Limb (tissue), 2 donors: ENCODE results near the gene TMEM134.

ENCODE experiments used
- DNase-seq, 2 donors: peaks; one replicate each; pipeline ENCODE4 v3.0.0-alpha.2; 2016; ENCODE audit errors: extremely low spot score in 2 of 2

TMEM134 gene

GRCh38 chr11:67500831-67501715 is 32.0 kb upstream of the TMEM134 start:
- no peak for DNase-seq

- no peak for DNase-seq
Measured at GRCh38 chr11:67500484-67500821, 31.4 kb upstream of the TMEM134 start.

GRCh38 chr11:67499808-67500483 is 30.9 kb upstream of the TMEM134 start:
- no peak for DNase-seq

GRCh38 chr11:67498544-67498972 is 29.5 kb upstream of the TMEM134 start:
- DNase-seq = no peak

- DNase-seq = no peak
Measured at GRCh38 chr11:67497656-67498291, 28.7 kb upstream of the TMEM134 start.

- DNase-seq = no peak
Measured at GRCh38 chr11:67496113-67496512, 27.1 kb upstream of the TMEM134 start.

GRCh38 chr11:67495234-67496005 is 26.4 kb upstream of the TMEM134 start:
- DNase-seq = no peak

GRCh38 chr11:67494371-67495233 is 25.6 kb upstream of the TMEM134 start:
- DNase-seq = no peak

GRCh38 chr11:67493548-67494370 is 24.7 kb upstream of the TMEM134 start:
- no peak for DNase-seq

GRCh38 chr11:67492801-67493547 is 23.9 kb upstream of the TMEM134 start:
- DNase-seq = no peak

GRCh38 chr11:67492069-67492727 is 23.1 kb upstream of the TMEM134 start:
- DNase-seq = no peak

GRCh38 chr11:67491276-67492068 is 22.4 kb upstream of the TMEM134 start:
- DNase-seq = no peak

- no peak for DNase-seq
Measured at GRCh38 chr11:67490727-67491065, 21.6 kb upstream of the TMEM134 start.

GRCh38 chr11:67489885-67490726 is 21.1 kb upstream of the TMEM134 start:
- peak in 1 of 2 donors; percentile 27 for DNase-seq

GRCh38 chr11:67489203-67489884 is 20.3 kb upstream of the TMEM134 start:
- no peak for DNase-seq

GRCh38 chr11:67486481-67487195 is 17.6 kb upstream of the TMEM134 start:
- no peak for DNase-seq
